A673 (cell line): ENCODE measurements around the gene RPS6KB1. TPM values are rescaled to one million over a fixed set of nuclear protein-coding genes. Genes with fewer than 3 reads are reported as not detected.
"Not testable (repeated sequence)": the region's sequence is repeated elsewhere in the genome, so short reads cannot be mapped to it uniquely, and the experiment has no call there.

Source experiments
- BruUV-seq: library from RNA; stranded (reverse); fragments of 400-500 nt; replicated peaks from 2 replicates; lab custom pipeline; 2021; lab: Mats Ljungman, UMichigan
- CTCF ChIA-PET: fragments of 300-600 bp; sonication (Branson Sonifier 250); formaldehyde crosslinking; loops from one replicate; lab custom pipeline; 2022; ENCODE audit warnings: antibody characterized with exemption; lab: Charles Lee
- POLR2A ChIA-PET: fragments of 300-600 bp; sonication (Branson Sonifier 250); formaldehyde crosslinking; loops from one replicate; lab custom pipeline; 2022; ENCODE audit warnings: antibody characterized with exemption; ENCODE audit not compliant: low non-redundant PET; lab: Charles Lee
- DNase-seq: peaks from one replicate; pipeline ENCODE4 v3.0.0-alpha.2; 2015; ENCODE audit warnings: low spot score
- H3K27ac ChIP-seq: fragments of 200-600 bp; sonication (generic); 2 replicates; pipeline ENCODE4 v1.5.1; 2016; ENCODE audit warnings: mixed run types, low read depth, mild to moderate bottlenecking, mixed read lengths, antibody characterized with exemption, low read length; ENCODE audit not compliant: poor library complexity, severe bottlenecking
- H3K27me3 ChIP-seq: fragments of 200-600 bp; sonication (generic); replicated peaks from 2 replicates; pipeline ENCODE4 v1.6.1; 2017; ENCODE audit warnings: mixed run types, low read depth, mild to moderate bottlenecking, mixed read lengths, antibody characterized with exemption, low read length; ENCODE audit not compliant: insufficient read depth, poor library complexity
- H3K36me3 ChIP-seq: fragments of 200-600 bp; sonication (generic); 2 replicates; pipeline ENCODE4 v1.6.1; 2016; ENCODE audit warnings: mixed run types, mild to moderate bottlenecking, mixed read lengths, antibody characterized with exemption, low read length; ENCODE audit not compliant: insufficient read depth, poor library complexity, severe bottlenecking
- H3K4me1 ChIP-seq: fragments of 200-600 bp; sonication (generic); 2 replicates; pipeline ENCODE4 v1.6.1; 2017; ENCODE audit warnings: mixed run types, mild to moderate bottlenecking, mixed read lengths, antibody characterized with exemption, low read length; ENCODE audit not compliant: insufficient read depth, poor library complexity, severe bottlenecking
- H3K4me3 ChIP-seq: fragments of 200-600 bp; sonication (generic); 2 replicates; pipeline ENCODE4 v1.5.1; 2016; ENCODE audit warnings: low read depth, mixed run types, mild to moderate bottlenecking, mixed read lengths, low read length; ENCODE audit not compliant: poor library complexity, severe bottlenecking
- H3K9me3 ChIP-seq: fragments of 200-600 bp; sonication (generic); 2 replicates; pipeline ENCODE4 v1.6.1; 2016; ENCODE audit warnings: mixed run types, low read depth, mild to moderate bottlenecking, mixed read lengths, antibody characterized with exemption, low read length; ENCODE audit not compliant: poor library complexity, severe bottlenecking
- EZH2 ChIP-seq: fragments of 200-600 bp; sonication (generic); IDR thresholded peaks from 2 replicates; pipeline ENCODE4 v1.6.1; 2017; ENCODE audit warnings: borderline replicate concordance, low read depth, mild to moderate bottlenecking, mixed read lengths, antibody characterized with exemption, low read length; ENCODE audit not compliant: poor library complexity, severe bottlenecking
- intact Hi-C: fragments of 100-400 bp; cut with micrococcal nuclease; formaldehyde crosslinking; loops from one replicate; pipeline ENCODE4 v1.10.0; 2022; ENCODE audit not compliant: unreplicated experiment
- total RNA-seq: library from RNA; stranded (reverse); gene quantifications from 2 replicates; pipeline ENCODE4 v1.2.3, GENCODE V29; 2021
- TF ChIP-seq, protein P1 (sequence below): fragments of 300-800, 200-600 bp; sonication (generic); conservative IDR thresholded peaks from 2 replicates; pipeline ENCODE4 v1.5.1; 2017; ENCODE audit warnings: low read depth, mild to moderate bottlenecking, antibody characterized with exemption, low read length, moderate library complexity, mixed read lengths

Gene RPS6KB1
- total RNA-seq, 1 experiment from 2014 or later = 56.5 TPM

DNA sequence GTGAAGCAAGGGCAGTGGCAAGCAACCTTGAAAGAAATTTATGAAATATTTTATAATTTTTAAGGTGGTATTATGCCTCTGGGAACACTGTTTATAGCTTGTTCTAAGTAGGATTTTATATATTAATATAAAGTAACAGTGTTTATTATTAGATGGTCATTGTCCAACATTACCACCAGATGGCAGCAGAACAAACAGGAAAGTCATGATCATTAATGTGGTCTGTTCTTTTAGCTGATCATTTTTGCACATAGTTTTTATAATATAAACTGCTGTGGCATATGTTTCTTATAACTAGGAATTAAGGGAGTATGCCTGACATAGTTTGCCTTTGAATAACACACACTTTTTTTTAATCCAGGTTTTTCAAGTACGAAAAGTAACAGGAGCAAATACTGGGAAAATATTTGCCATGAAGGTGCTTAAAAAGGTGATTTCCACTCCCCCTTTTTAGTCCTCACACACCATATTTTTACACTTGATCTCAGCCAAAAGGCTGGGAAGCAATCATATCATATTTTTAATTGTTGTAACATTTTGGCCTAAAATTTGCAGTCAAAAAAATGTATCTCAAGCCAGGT, 21.4 kb downstream of the RPS6KB1 start:
- peak; percentile 67 for DNase-seq

DNA sequence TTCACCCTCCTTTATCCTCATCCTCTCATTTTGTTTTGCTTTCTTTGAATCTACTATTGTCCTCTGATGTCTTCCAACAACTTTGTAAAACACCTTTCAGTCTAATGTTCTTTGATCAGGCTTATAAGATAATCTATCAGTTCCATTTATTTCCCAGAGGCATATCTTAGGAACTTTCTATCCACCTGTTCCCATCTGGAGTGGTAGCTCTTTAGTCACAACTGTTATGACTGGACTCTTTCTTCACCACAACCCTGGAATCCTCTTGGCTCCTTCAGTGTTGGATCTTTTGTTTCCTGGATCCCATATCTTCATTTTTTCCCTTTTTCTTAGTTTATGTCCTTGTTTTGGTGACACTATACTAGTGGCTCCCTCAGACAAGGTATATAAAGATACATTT, 23.5 kb downstream of the RPS6KB1 start:
- peaks cover 60% of the 10 kb centered on the region for H3K36me3 ChIP-seq
- no peaks in the 10 kb centered on the region for H3K4me1 ChIP-seq
- H3K9me3 ChIP-seq = no peaks in the 10 kb centered on the region
- DNase-seq = no peak
- TF ChIP-seq EZH2 = no peak
- TF ChIP-seq, protein P1, sequence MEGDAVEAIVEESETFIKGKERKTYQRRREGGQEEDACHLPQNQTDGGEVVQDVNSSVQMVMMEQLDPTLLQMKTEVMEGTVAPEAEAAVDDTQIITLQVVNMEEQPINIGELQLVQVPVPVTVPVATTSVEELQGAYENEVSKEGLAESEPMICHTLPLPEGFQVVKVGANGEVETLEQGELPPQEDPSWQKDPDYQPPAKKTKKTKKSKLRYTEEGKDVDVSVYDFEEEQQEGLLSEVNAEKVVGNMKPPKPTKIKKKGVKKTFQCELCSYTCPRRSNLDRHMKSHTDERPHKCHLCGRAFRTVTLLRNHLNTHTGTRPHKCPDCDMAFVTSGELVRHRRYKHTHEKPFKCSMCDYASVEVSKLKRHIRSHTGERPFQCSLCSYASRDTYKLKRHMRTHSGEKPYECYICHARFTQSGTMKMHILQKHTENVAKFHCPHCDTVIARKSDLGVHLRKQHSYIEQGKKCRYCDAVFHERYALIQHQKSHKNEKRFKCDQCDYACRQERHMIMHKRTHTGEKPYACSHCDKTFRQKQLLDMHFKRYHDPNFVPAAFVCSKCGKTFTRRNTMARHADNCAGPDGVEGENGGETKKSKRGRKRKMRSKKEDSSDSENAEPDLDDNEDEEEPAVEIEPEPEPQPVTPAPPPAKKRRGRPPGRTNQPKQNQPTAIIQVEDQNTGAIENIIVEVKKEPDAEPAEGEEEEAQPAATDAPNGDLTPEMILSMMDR = no peak
- intact Hi-C loops = loop anchor here (10.0 kb wide), 1 partner anchor 118 kb away; no protein-coding TSS in a partner anchor
- no peak overlapping the region for H3K27ac ChIP-seq
- no peaks in the 10 kb centered on the region for H3K27me3 ChIP-seq
- no TSS peak for BruUV-seq
- no peak overlapping the region for H3K4me3 ChIP-seq
- ChIA-PET POLR2A (no interaction called here), CTCF (no interaction called here)

More for the DNA sequence above, 21.4 kb downstream of the RPS6KB1 start:
- no TSS peak for BruUV-seq
- H3K36me3 ChIP-seq = peaks cover 56% of the 10 kb centered on the region
- H3K4me3 ChIP-seq = no peak overlapping the region
- TF ChIP-seq, protein P1 = peak; percentile 72
- TF ChIP-seq EZH2 = no peak
- POLR2A ChIA-PET = no interaction called here
- no peaks in the 10 kb centered on the region for H3K27me3 ChIP-seq
- CTCF ChIA-PET = interaction anchor here (0.6 to 1.7 kb wide), 7 partner anchors 25 to 122 kb away, joined by 3 to 11 read pairs (median 4); partner anchors contain the start of gene RNFT1
- no peaks in the 10 kb centered on the region for H3K9me3 ChIP-seq
- no peaks in the 10 kb centered on the region for H3K4me1 ChIP-seq
- intact Hi-C loops = loop anchor here (10.0 kb wide), 1 partner anchor 120 kb away; no protein-coding TSS in a partner anchor
- H3K27ac ChIP-seq = no peak overlapping the region

DNA sequence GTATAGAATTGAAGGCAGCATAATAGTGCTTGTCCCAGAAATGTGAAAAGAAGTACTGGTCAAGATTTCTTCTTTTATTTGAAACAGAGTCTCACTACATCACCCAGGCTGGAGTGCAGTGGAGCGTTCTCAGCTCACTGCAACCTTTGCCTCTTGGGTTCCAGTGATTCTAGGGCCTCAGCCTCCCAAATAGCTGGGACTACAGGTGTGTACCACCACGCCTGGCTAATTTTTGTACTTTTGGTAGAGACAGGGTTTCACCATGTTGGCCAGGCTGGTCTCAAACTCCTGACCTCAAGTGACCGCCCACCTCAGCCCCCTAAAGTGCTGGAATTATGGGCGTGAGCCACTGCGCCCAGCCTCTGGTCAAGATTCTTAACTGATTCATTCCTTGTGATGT, 27.7 kb downstream of the RPS6KB1 start:
- H3K4me1 ChIP-seq, H3K9me3 ChIP-seq, DNase-seq, H3K4me3 ChIP-seq, intact Hi-C loops, H3K27me3 ChIP-seq, BruUV-seq, H3K27ac ChIP-seq, CTCF ChIA-PET: not testable (repeated sequence)
- POLR2A ChIA-PET = interaction anchor here (0.6 kb wide), 1 partner anchor 28 kb away, joined by 3 read pairs; no protein-coding TSS in a partner anchor
- peaks cover 30% of the 10 kb centered on the region for H3K36me3 ChIP-seq

DNA sequence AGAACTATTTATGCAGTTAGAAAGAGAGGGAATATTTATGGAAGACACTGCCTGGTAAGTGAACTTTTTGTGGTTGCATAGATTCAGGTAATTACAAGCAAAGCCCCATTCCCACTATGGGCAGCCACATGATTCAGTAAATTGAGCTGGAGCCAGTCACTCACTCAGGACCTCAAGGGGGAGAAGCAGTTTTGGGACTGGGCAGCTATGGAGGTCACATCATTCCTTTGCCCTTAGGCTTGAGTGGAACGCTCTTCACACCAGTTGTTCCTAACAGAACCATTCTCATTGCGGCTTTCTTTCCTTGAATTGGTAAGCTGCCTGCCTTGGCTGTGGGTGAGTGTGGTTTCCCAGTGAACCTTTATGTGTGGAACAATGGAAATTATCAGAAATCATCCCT, 37.2 kb downstream of the RPS6KB1 start:
- H3K9me3 ChIP-seq, BruUV-seq, H3K27me3 ChIP-seq, H3K27ac ChIP-seq, CTCF ChIA-PET, H3K4me3 ChIP-seq, intact Hi-C loops, DNase-seq, H3K4me1 ChIP-seq, POLR2A ChIA-PET: not testable (repeated sequence)
- H3K36me3 ChIP-seq = peaks cover 35% of the 10 kb centered on the region

DNA sequence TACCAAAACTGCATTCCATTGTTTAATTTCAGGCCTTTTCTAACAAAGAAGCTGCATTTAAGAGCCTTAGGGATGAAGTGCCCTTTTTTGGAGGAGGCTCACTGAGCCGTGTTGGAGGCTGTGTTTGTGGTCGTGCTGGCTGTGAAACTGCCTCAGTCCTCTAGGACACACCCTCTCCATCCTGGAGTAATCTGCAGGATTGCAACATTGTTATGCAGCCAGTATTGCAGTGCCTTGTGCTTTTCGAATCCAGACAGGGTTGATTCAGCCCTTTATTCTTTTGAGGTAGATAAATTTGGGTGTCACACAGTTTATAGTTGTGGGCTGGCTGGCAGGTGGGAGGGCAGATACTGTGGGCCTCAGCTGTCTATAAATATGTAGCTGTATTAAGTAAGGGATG, 37.8 kb downstream of the RPS6KB1 start:
- H3K4me1 ChIP-seq, H3K27ac ChIP-seq, H3K27me3 ChIP-seq, BruUV-seq, POLR2A ChIA-PET, intact Hi-C loops, DNase-seq, CTCF ChIA-PET, H3K9me3 ChIP-seq, H3K4me3 ChIP-seq: not testable (repeated sequence)
- peaks cover 41% of the 10 kb centered on the region for H3K36me3 ChIP-seq

DNA sequence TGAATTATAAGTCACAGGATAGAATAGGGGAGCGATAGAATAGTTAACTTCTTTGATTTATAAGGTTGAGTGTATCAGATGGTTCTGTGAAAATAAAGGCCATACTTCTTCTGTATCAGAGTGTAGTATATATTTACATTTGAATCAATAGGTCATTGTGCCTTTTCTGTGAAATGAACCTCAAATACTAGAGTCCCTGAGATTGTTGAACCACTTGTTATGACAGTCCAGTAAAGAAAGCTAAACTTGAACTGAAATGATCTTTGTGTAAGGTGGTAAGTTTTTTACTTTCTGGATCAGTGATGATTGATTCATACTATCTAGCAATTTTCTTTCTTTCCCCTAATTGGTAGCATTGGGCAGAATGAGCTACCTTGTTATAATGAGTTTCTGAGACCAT, 40.4 kb downstream of the RPS6KB1 start:
- peaks cover 48% of the 10 kb centered on the region for H3K36me3 ChIP-seq
- H3K9me3 ChIP-seq, intact Hi-C loops, H3K4me3 ChIP-seq, DNase-seq, CTCF ChIA-PET, H3K27ac ChIP-seq, H3K4me1 ChIP-seq, POLR2A ChIA-PET, BruUV-seq, H3K27me3 ChIP-seq: not testable (repeated sequence)
